OCI-LY1 (cell line): ENCODE data around the gene GAB4.

Experiments used
- H2AFZ ChIP-seq: fragments of 200-600 bp; sonication (generic), shearing (Covaris generic); 2 replicates; pipeline ENCODE4 v1.6.0; 2014; ENCODE audit warnings: antibody characterized with exemption, mild to moderate bottlenecking, low read length
- H3F3A ChIP-seq: fragments of 200-600 bp; sonication (generic), shearing (Covaris generic); 2 replicates; pipeline ENCODE4 v1.6.0; 2014; ENCODE audit warnings: mild to moderate bottlenecking, antibody characterized with exemption, low read length, moderate library complexity; ENCODE audit not compliant: insufficient read depth
- H3K27ac ChIP-seq: fragments of 200-600 bp; sonication (generic); 2 replicates; pipeline ENCODE4 v1.5.1; 2014; ENCODE audit warnings: low read length, mixed run types, mild to moderate bottlenecking, low read depth; ENCODE audit not compliant: poor library complexity, severe bottlenecking
- H3K27me3 ChIP-seq: fragments of 200-600 bp; sonication (generic); 2 replicates; pipeline ENCODE4 v1.6.0; 2014; ENCODE audit warnings: antibody characterized with exemption, mild to moderate bottlenecking, low read length, moderate library complexity; ENCODE audit not compliant: insufficient read depth
- H3K36me3 ChIP-seq: fragments of 200-600 bp; sonication (generic); 2 replicates; pipeline ENCODE4 v1.6.1; 2014; ENCODE audit warnings: mild to moderate bottlenecking, antibody characterized with exemption, low read length, moderate library complexity, mixed read lengths; ENCODE audit not compliant: insufficient read depth
- H3K4me1 ChIP-seq: fragments of 200-600 bp; sonication (generic); 2 replicates; pipeline ENCODE4 v1.5.1; 2014; ENCODE audit warnings: mild to moderate bottlenecking, low read length, moderate library complexity; ENCODE audit not compliant: insufficient read depth, severe bottlenecking
- H3K4me2 ChIP-seq: fragments of 200-600 bp; sonication (generic), shearing (Covaris generic); 2 replicates; pipeline ENCODE4 v1.6.1; 2014; ENCODE audit warnings: low read length
- H3K4me3 ChIP-seq: fragments of 200-600 bp; sonication (generic); 2 replicates; pipeline ENCODE4 v1.5.1; 2014; ENCODE audit warnings: low read length, low read depth, mild to moderate bottlenecking, mixed read lengths; ENCODE audit not compliant: poor library complexity, severe bottlenecking
- H3K79me2 ChIP-seq: fragments of 200-600 bp; shearing (Covaris generic); 2 replicates; pipeline ENCODE4 v1.6.1; 2016; ENCODE audit warnings: mixed run types, low read length, mixed read lengths; ENCODE audit not compliant: insufficient read depth
- H3K9ac ChIP-seq: fragments of 200-600 bp; sonication (generic), shearing (Covaris generic); 2 replicates; pipeline ENCODE4 v1.6.1; 2014; ENCODE audit warnings: mild to moderate bottlenecking, low read length, mixed read lengths
- H3K9me2 ChIP-seq: fragments of 200-600 bp; sonication (generic), shearing (Covaris generic); 2 replicates; pipeline ENCODE4 v1.6.1; 2014; ENCODE audit warnings: low read depth, mild to moderate bottlenecking, low read length, mixed read lengths
- H3K9me3 ChIP-seq: fragments of 200-600 bp; shearing (Covaris generic); 2 replicates; pipeline ENCODE4 v1.6.1; 2014; ENCODE audit warnings: low read length, mixed read lengths
- H4K20me1 ChIP-seq: fragments of 200-600 bp; sonication (generic), shearing (Covaris generic); 2 replicates; pipeline ENCODE4 v1.6.0; 2016; ENCODE audit warnings: mild to moderate bottlenecking, low read length; ENCODE audit not compliant: insufficient read depth
- EZH2 ChIP-seq: fragments of 200-600 bp; sonication (generic), shearing (Covaris generic); IDR thresholded peaks from 2 replicates; pipeline ENCODE4 v1.8.0; 2017; ENCODE audit warnings: borderline replicate concordance, mixed run types, mild to moderate bottlenecking, antibody characterized with exemption, low read length, moderate library complexity, mixed read lengths
- TF ChIP-seq, protein P1 (sequence below): fragments of 200-600 bp; sonication (generic), shearing (Covaris generic); IDR thresholded peaks from 2 replicates; pipeline ENCODE4 v1.5.1; 2017; ENCODE audit warnings: mild to moderate bottlenecking, antibody characterized with exemption, low read length, moderate library complexity, mixed read lengths

GAB4 gene

DNA sequence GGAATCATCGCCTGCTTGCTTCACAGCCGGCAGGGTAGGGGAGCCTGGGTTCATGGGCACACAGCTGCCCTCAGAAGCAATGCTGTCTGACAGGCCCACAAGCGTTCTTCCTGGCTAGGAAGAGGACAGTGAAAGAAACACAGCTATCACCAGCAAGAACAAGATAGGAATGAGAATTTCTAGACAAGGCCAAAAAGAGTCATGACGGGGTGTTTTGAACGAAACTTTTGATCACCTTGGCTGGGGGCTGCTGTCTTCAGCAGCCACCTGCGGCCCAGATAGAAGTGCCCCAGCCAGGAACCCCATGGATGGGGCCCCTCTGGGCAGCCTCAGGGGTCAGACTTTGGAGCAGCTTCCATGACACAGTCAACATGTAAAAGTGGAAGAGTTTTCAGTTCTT lies 41.8 kb downstream of the GAB4 start:
- H4K20me1 ChIP-seq: no peaks in the 10 kb centered on the region
- H3K4me1 ChIP-seq: no peaks in the 10 kb centered on the region
- H3K4me2 ChIP-seq: no peak overlapping the region
- H2AFZ ChIP-seq: no peak overlapping the region
- no peaks in the 10 kb centered on the region for H3K9me3 ChIP-seq
- H3K4me3 ChIP-seq: no peak overlapping the region
- no peak overlapping the region for H3K27ac ChIP-seq
- TF ChIP-seq EZH2: no peak
- TF ChIP-seq, protein P1, sequence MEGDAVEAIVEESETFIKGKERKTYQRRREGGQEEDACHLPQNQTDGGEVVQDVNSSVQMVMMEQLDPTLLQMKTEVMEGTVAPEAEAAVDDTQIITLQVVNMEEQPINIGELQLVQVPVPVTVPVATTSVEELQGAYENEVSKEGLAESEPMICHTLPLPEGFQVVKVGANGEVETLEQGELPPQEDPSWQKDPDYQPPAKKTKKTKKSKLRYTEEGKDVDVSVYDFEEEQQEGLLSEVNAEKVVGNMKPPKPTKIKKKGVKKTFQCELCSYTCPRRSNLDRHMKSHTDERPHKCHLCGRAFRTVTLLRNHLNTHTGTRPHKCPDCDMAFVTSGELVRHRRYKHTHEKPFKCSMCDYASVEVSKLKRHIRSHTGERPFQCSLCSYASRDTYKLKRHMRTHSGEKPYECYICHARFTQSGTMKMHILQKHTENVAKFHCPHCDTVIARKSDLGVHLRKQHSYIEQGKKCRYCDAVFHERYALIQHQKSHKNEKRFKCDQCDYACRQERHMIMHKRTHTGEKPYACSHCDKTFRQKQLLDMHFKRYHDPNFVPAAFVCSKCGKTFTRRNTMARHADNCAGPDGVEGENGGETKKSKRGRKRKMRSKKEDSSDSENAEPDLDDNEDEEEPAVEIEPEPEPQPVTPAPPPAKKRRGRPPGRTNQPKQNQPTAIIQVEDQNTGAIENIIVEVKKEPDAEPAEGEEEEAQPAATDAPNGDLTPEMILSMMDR: no peak
- no peak overlapping the region for H3K9ac ChIP-seq
- H3K36me3 ChIP-seq: no peaks in the 10 kb centered on the region
- no peaks in the 10 kb centered on the region for H3F3A ChIP-seq
- H3K79me2 ChIP-seq: no peaks in the 10 kb centered on the region
- 0 out of 2 replicates have a peak, but pooled peaks cover 5% of the 10 kb centered on the region for H3K27me3 ChIP-seq
- H3K9me2 ChIP-seq: no peaks in the 10 kb centered on the region

DNA sequence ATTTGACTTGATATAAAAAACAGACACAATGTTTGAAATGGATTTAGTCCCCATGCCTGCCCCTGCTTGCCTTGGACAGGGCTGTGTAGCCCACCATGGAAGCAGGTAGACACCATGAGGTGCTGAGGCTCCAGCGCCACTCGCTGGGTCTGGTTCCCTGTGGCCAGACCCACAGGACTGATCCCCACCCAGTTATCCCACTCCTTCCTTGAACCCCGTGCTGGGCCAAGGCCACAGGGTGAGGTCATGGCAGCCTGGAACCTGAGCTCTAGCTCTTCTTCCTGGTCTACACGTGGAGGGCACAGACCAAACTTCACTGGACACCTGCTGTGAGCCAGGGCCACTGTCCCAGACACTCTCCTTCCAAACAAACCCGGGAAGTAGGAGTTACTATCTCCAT lies 42.5 kb downstream of the GAB4 start:
- Histone ChIP-seq H3K36me3 (no peaks in the 10 kb centered on the region), H4K20me1 (no peaks in the 10 kb centered on the region), H3K4me3 (no peak overlapping the region), H3K4me2 (no peak overlapping the region), H3F3A (no peaks in the 10 kb centered on the region), H3K27me3 (0 out of 2 replicates have a peak, but pooled peaks cover 5% of the 10 kb centered on the region), H3K9me3 (no peaks in the 10 kb centered on the region), H3K9ac (no peak overlapping the region), H3K4me1 (no peaks in the 10 kb centered on the region), H2AFZ (no peak overlapping the region), H3K79me2 (no peaks in the 10 kb centered on the region), H3K27ac (no peak overlapping the region), H3K9me2 (no peaks in the 10 kb centered on the region)
- TF ChIP-seq, protein P1: no peak
- no peak for TF ChIP-seq EZH2

DNA sequence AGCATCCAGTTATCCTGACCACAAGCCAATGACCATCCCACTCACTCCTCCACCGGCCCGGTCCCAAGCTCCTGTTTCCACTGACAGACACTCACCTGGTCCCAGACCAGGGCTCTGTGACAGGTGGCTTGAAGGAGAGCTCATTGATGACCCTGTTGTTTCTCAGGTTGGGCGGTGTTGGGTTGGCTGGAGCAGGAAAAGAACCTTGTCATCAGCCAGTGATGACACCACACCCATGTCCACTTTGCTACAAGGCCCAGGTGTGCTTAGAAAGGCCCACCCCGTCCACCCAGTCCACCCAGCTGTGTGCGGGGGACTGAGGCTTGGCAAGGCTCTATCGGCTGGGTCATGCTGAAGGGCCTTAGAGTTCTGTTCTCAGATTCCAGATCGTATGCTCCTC lies 42.9 kb downstream of the GAB4 start:
- H3K4me1 ChIP-seq: no peaks in the 10 kb centered on the region
- no peak for TF ChIP-seq EZH2
- TF ChIP-seq, protein P1: no peak
- no peaks in the 10 kb centered on the region for H3K9me2 ChIP-seq
- 0 out of 2 replicates have a peak, but pooled peaks cover 5% of the 10 kb centered on the region for H3K27me3 ChIP-seq
- no peak overlapping the region for H3K4me2 ChIP-seq
- H3F3A ChIP-seq: no peaks in the 10 kb centered on the region
- no peak overlapping the region for H2AFZ ChIP-seq
- H4K20me1 ChIP-seq: no peaks in the 10 kb centered on the region
- H3K36me3 ChIP-seq: no peaks in the 10 kb centered on the region
- no peaks in the 10 kb centered on the region for H3K79me2 ChIP-seq
- no peak overlapping the region for H3K9ac ChIP-seq
- H3K9me3 ChIP-seq: no peaks in the 10 kb centered on the region
- no peak overlapping the region for H3K4me3 ChIP-seq
- no peak overlapping the region for H3K27ac ChIP-seq
